ENCODE results near the gene NLRP3. TPM values are rescaled to one million over a fixed set of nuclear protein-coding genes. Genes with fewer than 3 reads are reported as not detected.
"Not testable (repeated sequence)": the region's sequence is repeated elsewhere in the genome, so short reads cannot be mapped to it uniquely, and the experiment has no call there.

The NLRP3 gene
- total and polyA plus RNA-seq, 4 donors, result 0.28 to 1.9 (median 0.61) TPM

- 31% methylated on average over 26 of the region's 26 CpGs for WGBS
- Histone ChIP-seq H3K4me1 (ENCODE audit: control insufficient read depth in 4 of 4, insufficient read depth in 4 of 4, low read length in 3 of 4) (peaks cover 0 to 4% (median under 1%) of the 10 kb centered on the region in 4 donors), H3K27me3 (ENCODE audit: control insufficient read depth in 4 of 4, insufficient read depth in 4 of 4, low read length in 3 of 4) (peaks cover 0 to 3% (median 0%) of the 10 kb centered on the region in 4 donors), H3K9ac (ENCODE audit: low read depth in 1 of 2, low read length in 2 of 2) (no peak overlapping the region), H3K4me3 (ENCODE audit: low read depth in 1 of 3, low read length in 3 of 3) (no peak overlapping the region), H3K27ac (ENCODE audit: low read depth in 1 of 2, low read length in 2 of 2) (no peak overlapping the region), H3K9me3 (ENCODE audit: control insufficient read depth in 4 of 4, low read length in 3 of 4) (peaks cover 0 to 3% (median 1%) of the 10 kb centered on the region in 4 donors), H3K36me3 (ENCODE audit: control insufficient read depth in 4 of 4, insufficient read depth in 3 of 4, low read depth in 1 of 4, low read length in 3 of 4) (no peaks in the 10 kb centered on the region)
- TF ChIP-seq RXRA (IDR thresholded peaks at IDR 0.05) (no peak), MAX (IDR thresholded peaks at IDR 0.05) (no peak), CTCF (IDR thresholded peaks at IDR 0.05; ENCODE audit: low read depth, low read length, missing input control) (peak; percentile 23), RAD21 (IDR thresholded peaks at IDR 0.05) (peak; percentile 23 to 56), EGR1 (IDR thresholded peaks at IDR 0.05; ENCODE audit: low read depth in 2 of 2) (no peak), SP1 (IDR thresholded peaks at IDR 0.05) (no peak)
- peak; percentile 55 for DNase-seq (ENCODE audit: low spot score)
These were observed 42.2 kb upstream of the NLRP3 start for GRCh38 chr1:247373721-247374141.

- H3K9ac ChIP-seq (ENCODE audit: low read depth in 1 of 2, low read length in 2 of 2); H3K4me1 ChIP-seq (ENCODE audit: control insufficient read depth in 4 of 4, insufficient read depth in 4 of 4, low read length in 3 of 4); H3K9me3 ChIP-seq (ENCODE audit: control insufficient read depth in 4 of 4, low read length in 3 of 4); H3K27me3 ChIP-seq (ENCODE audit: control insufficient read depth in 4 of 4, insufficient read depth in 4 of 4, low read length in 3 of 4); H3K36me3 ChIP-seq (ENCODE audit: control insufficient read depth in 4 of 4, insufficient read depth in 3 of 4, low read depth in 1 of 4, low read length in 3 of 4); H3K4me3 ChIP-seq (ENCODE audit: low read depth in 1 of 3, low read length in 3 of 3); H3K27ac ChIP-seq (ENCODE audit: low read depth in 1 of 2, low read length in 2 of 2); DNase-seq (ENCODE audit: low spot score): not testable (repeated sequence)
- 84% methylated on average over 8 of the region's 8 CpGs for WGBS
These were observed 41.2 kb upstream of the NLRP3 start for GRCh38 chr1:247374651-247375334.

GRCh38 chr1:247375747-247376146, 40.2 kb upstream of the NLRP3 start:
- Histone ChIP-seq H3K27ac (ENCODE audit: low read depth in 1 of 2, low read length in 2 of 2) (no peak overlapping the region), H3K4me3 (ENCODE audit: low read depth in 1 of 3, low read length in 3 of 3) (no peak overlapping the region), H3K36me3 (ENCODE audit: control insufficient read depth in 4 of 4, insufficient read depth in 3 of 4, low read depth in 1 of 4, low read length in 3 of 4) (no peaks in the 10 kb centered on the region), H3K9me3 (ENCODE audit: control insufficient read depth in 4 of 4, low read length in 3 of 4) (peaks cover 3 to 6% (median 4%) of the 10 kb centered on the region in 4 donors), H3K4me1 (ENCODE audit: control insufficient read depth in 4 of 4, insufficient read depth in 4 of 4, low read length in 3 of 4) (peaks cover 0 to 4% (median under 1%) of the 10 kb centered on the region in 4 donors), H3K9ac (ENCODE audit: low read depth in 1 of 2, low read length in 2 of 2) (no peak overlapping the region), H3K27me3 (ENCODE audit: control insufficient read depth in 4 of 4, insufficient read depth in 4 of 4, low read length in 3 of 4) (peaks cover 0 to 3% (median 0%) of the 10 kb centered on the region in 4 donors)
- DNase-seq (ENCODE audit: low spot score), result no peak
- 83% methylated on average over 14 of the region's 14 CpGs for WGBS
- TF ChIP-seq GABPA (IDR thresholded peaks at IDR 0.05 in 1 of 2, conservative IDR thresholded peaks at IDR 0.05 in 1 of 2) (no peak), RAD21 (IDR thresholded peaks at IDR 0.05) (no peak), YY1 (IDR thresholded peaks at IDR 0.05) (no peak), FOXA1 (IDR thresholded peaks at IDR 0.05) (no peak)

GRCh38 chr1:247376659-247377058, 39.3 kb upstream of the NLRP3 start:
- Histone ChIP-seq H3K9me3 (ENCODE audit: control insufficient read depth in 4 of 4, low read length in 3 of 4) (peaks cover 3 to 6% (median 4%) of the 10 kb centered on the region in 4 donors), H3K36me3 (ENCODE audit: control insufficient read depth in 4 of 4, insufficient read depth in 3 of 4, low read depth in 1 of 4, low read length in 3 of 4) (no peaks in the 10 kb centered on the region), H3K9ac (ENCODE audit: low read depth in 1 of 2, low read length in 2 of 2) (no peak overlapping the region), H3K4me1 (ENCODE audit: control insufficient read depth in 4 of 4, insufficient read depth in 4 of 4, low read length in 3 of 4) (peaks cover 0 to 4% (median under 1%) of the 10 kb centered on the region in 4 donors), H3K27ac (ENCODE audit: low read depth in 1 of 2, low read length in 2 of 2) (no peak overlapping the region), H3K27me3 (ENCODE audit: control insufficient read depth in 4 of 4, insufficient read depth in 4 of 4, low read length in 3 of 4) (peaks cover 0 to 3% (median 0%) of the 10 kb centered on the region in 4 donors), H3K4me3 (ENCODE audit: low read depth in 1 of 3, low read length in 3 of 3) (no peak overlapping the region)
- no peak for TF ChIP-seq RAD21 (IDR thresholded peaks at IDR 0.05)
- TF ChIP-seq FOXA1 (IDR thresholded peaks at IDR 0.05), result no peak
- TF ChIP-seq GABPA (IDR thresholded peaks at IDR 0.05 in 1 of 2, conservative IDR thresholded peaks at IDR 0.05 in 1 of 2), result no peak
- TF ChIP-seq YY1 (IDR thresholded peaks at IDR 0.05), result no peak
- TF ChIP-seq TAF1 (conservative IDR thresholded peaks at IDR 0.05), result no peak
- no peak for TF ChIP-seq SP1 (IDR thresholded peaks at IDR 0.05)
- no peak for TF ChIP-seq CTCF (IDR thresholded peaks at IDR 0.05; ENCODE audit: low read depth, low read length, missing input control)
- TF ChIP-seq MAX (IDR thresholded peaks at IDR 0.05), result no peak
- TF ChIP-seq REST (IDR thresholded peaks at IDR 0.05), result no peak
- no peak for TF ChIP-seq EGR1 (IDR thresholded peaks at IDR 0.05; ENCODE audit: low read depth in 2 of 2)
- no peak for TF ChIP-seq FOXA2 (IDR thresholded peaks at IDR 0.05)
- no peak for TF ChIP-seq NR2F2 (IDR thresholded peaks at IDR 0.05)
- no peak for DNase-seq (ENCODE audit: low spot score)
- WGBS, result 41% methylated on average over 7 of the region's 7 CpGs
